ENCODE data around the gene RNF157. TPM values are rescaled to one million over a fixed set of nuclear protein-coding genes. Genes with fewer than 3 reads are reported as not detected.
"Not testable (repeated sequence)": the region's sequence is repeated elsewhere in the genome, so short reads cannot be mapped to it uniquely, and the experiment has no call there.

RNF157 gene
- total RNA-seq, 8 experiments from 2014 or later: 1.7 to 36.9 (median 25.6) TPM

DNA sequence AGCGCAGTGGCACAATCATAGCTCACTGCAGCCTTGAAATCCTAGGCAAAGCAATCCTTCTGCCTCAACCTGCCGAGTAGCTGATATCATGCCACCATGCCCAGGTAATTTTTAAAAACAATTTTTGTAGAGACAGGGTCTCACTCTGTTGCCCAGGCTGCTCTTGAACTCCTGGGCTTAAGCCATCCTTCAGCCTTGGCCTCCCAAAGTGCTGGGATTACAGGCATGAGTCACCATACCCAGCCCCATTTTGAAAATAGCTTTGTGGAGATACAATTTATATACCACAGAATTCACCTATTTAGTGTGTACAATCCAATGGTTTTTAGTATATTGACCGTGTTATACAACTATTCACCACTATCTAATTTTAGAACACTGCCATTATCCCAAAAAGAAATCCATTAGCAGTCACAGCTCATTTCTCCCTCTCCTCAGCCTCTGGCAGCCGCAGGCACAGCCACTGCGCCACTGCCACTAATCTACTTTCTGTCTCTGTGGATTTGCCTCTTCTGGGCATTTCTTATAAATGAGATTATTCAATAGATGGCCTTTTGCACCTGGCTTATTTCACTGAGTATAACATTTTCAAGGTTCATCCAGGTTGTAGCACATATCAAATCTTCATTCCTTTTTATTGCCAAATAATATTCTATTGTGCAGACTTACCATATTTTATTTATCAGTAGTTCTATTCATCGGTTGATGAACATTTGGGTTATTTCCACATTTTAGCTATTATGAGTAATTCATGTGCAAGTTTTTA is 6.5 kb downstream of the RNF157 start:
- in situ Hi-C loops (cut with MboI; ENCODE audit: low pct_unique_long_range_greater_than_20kb in 2 of 9, low sequenced_read_pairs in 9 of 9, unreplicated experiment in 9 of 9): no loop called here
- 82 to 100% (median 96%) methylated on average over 1 to 6 of the region's 6 CpGs for WGBS, 10 experiments
- Histone ChIP-seq H3K27ac (no peak overlapping the region), H3K4me3 (no peak overlapping the region), H3K4me1 (replicated peaks in 1 of 2) (peaks cover under 1 to 4% of the 10 kb centered on the region in 2 donors)
- no peak for ATAC-seq (replicated peaks in 6 of 8)

GRCh38 chr17:76232342-76232741 is 8.0 kb downstream of the RNF157 start:
- in situ Hi-C loops (cut with MboI; ENCODE audit: low pct_unique_long_range_greater_than_20kb in 2 of 9, low sequenced_read_pairs in 9 of 9, unreplicated experiment in 9 of 9): no loop called here
- Histone ChIP-seq H3K27ac (no peak overlapping the region), H3K4me1 (replicated peaks in 1 of 2) (no peaks in the 10 kb centered on the region), H3K4me3 (no peak overlapping the region)
- peak in 3 of 8 experiments; percentile 57 to 98 (median 88) for ATAC-seq (replicated peaks in 6 of 8)
- 0 to 96% (median 44%) methylated on average over 1 to 2 of the region's 2 CpGs; no CpG with 5 or more reads in 2 of the 10 experiments for WGBS, 10 experiments

DNA sequence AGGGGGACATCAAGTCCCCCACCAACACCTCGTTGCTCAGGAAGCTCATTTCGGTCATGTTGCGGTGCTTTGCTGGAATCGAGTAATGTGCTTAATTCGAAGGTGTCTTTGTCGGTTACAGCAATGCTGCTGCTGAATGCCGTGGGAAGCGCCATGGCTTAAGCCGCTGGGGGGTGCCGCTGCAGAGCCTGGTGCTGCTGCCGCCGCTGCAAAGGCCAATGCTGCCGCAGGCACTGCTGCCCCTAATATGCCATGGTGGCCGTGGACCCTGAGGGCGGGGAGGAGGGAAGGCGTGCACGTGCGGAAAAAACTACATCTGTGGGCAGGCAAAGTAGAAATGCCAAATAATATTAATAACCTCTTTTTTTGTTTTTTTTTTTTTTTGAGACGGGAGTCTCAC is 13.5 kb downstream of the RNF157 start:
- ATAC-seq (replicated peaks in 6 of 8); in situ Hi-C loops (cut with MboI; ENCODE audit: low pct_unique_long_range_greater_than_20kb in 2 of 9, low sequenced_read_pairs in 9 of 9, unreplicated experiment in 9 of 9); H3K4me1 ChIP-seq (replicated peaks in 1 of 2); H3K27ac ChIP-seq; H3K4me3 ChIP-seq: not testable (repeated sequence)
- WGBS, 10 experiments: 96 to 100% (median 98%) methylated on average over 1 to 17 of the region's 19 CpGs; no CpG with 5 or more reads in 7 of the 10 experiments

- in situ Hi-C loops (cut with MboI; ENCODE audit: low pct_unique_long_range_greater_than_20kb in 2 of 9, low sequenced_read_pairs in 9 of 9, unreplicated experiment in 9 of 9); H3K27ac ChIP-seq; H3K4me3 ChIP-seq; H3K4me1 ChIP-seq (replicated peaks in 1 of 2): not testable (repeated sequence)
- ATAC-seq (replicated peaks in 6 of 8): peak in 3 of 8 experiments; percentile 64 to 93 (median 72)
- 33 to 90% (median 63%) methylated on average over 1 to 2 of the region's 7 CpGs; no CpG with 5 or more reads in 6 of the 10 experiments for WGBS, 10 experiments
These were observed 14.8 kb downstream of the RNF157 start for GRCh38 chr17:76225373-76226086.

GRCh38 chr17:76223802-76224201 is 16.5 kb downstream of the RNF157 start:
- H3K4me1 ChIP-seq (replicated peaks in 1 of 2): no peaks in the 10 kb centered on the region
- 86 to 100% (median 100%) methylated on average over 1 of the region's 1 CpG; no CpG with 5 or more reads in 2 of the 10 experiments for WGBS, 10 experiments
- no peak overlapping the region for H3K4me3 ChIP-seq
- in situ Hi-C loops (cut with MboI; ENCODE audit: low pct_unique_long_range_greater_than_20kb in 2 of 9, low sequenced_read_pairs in 9 of 9, unreplicated experiment in 9 of 9): no loop called here
- ATAC-seq (replicated peaks in 6 of 8): peak in 1 of 8 experiments; percentile 27
- no peak overlapping the region for H3K27ac ChIP-seq

- in situ Hi-C loops (cut with MboI; ENCODE audit: low pct_unique_long_range_greater_than_20kb in 2 of 9, low sequenced_read_pairs in 9 of 9, unreplicated experiment in 9 of 9): no loop called here
- H3K4me3 ChIP-seq: no peak overlapping the region
- ATAC-seq (replicated peaks in 6 of 8): no peak
- WGBS, 10 experiments: 84 to 100% (median 94%) methylated on average over 3 to 7 of the region's 7 CpGs
- no peak overlapping the region for H3K27ac ChIP-seq
- no peaks in the 10 kb centered on the region for H3K4me1 ChIP-seq (replicated peaks in 1 of 2)
These were observed 20.5 kb downstream of the RNF157 start for GRCh38 chr17:76219670-76220383.

GRCh38 chr17:76217081-76217480 is 23.2 kb downstream of the RNF157 start:
- peaks cover 2 to 3% of the 10 kb centered on the region in 2 donors for H3K4me1 ChIP-seq (replicated peaks in 1 of 2)
- 58 to 100% (median 96%) methylated on average over 1 to 3 of the region's 3 CpGs; no CpG with 5 or more reads in 1 of the 10 experiments for WGBS, 10 experiments
- no peak overlapping the region for H3K4me3 ChIP-seq
- H3K27ac ChIP-seq: no peak overlapping the region
- ATAC-seq (replicated peaks in 6 of 8): no peak
- in situ Hi-C loops (cut with MboI; ENCODE audit: low pct_unique_long_range_greater_than_20kb in 2 of 9, low sequenced_read_pairs in 9 of 9, unreplicated experiment in 9 of 9): no loop called here

- Histone ChIP-seq H3K4me1 (replicated peaks in 1 of 2) (peaks cover 2 to 3% of the 10 kb centered on the region in 2 donors), H3K27ac (no peak overlapping the region), H3K4me3 (no peak overlapping the region)
- WGBS, 10 experiments: 33 to 100% (median 51%) methylated on average over 1 to 2 of the region's 2 CpGs; no CpG with 5 or more reads in 6 of the 10 experiments
- ATAC-seq (replicated peaks in 6 of 8): peak in 1 of 8 experiments; percentile 20
- in situ Hi-C loops (cut with MboI; ENCODE audit: low pct_unique_long_range_greater_than_20kb in 2 of 9, low sequenced_read_pairs in 9 of 9, unreplicated experiment in 9 of 9): no loop called here
These were observed 26.8 kb downstream of the RNF157 start for GRCh38 chr17:76213491-76213890.

DNA sequence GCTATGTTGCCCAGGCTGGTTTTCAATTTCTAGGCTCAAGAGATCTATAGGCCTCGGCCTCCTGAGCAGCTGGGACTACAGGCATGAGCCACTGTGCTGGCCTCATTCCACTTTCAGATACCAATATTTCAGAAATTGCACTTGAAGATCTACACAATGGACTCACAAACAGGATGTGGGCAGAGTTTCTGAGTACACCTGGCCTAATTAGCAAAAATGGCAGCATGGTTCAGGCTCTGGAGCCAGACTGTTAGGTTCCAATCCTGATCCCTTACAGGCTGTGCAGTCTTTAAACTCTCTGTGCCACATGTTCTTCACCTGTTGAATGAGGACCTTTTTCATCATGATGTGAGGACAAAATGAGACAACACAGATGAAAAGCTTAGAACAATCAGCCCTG is 32.2 kb downstream of the RNF157 start:
- Histone ChIP-seq H3K4me3 (no peak overlapping the region), H3K27ac (no peak overlapping the region), H3K4me1 (replicated peaks in 1 of 2) (no peaks in the 10 kb centered on the region)
- ATAC-seq (replicated peaks in 6 of 8): no peak
- WGBS, 10 experiments: 80 to 100% (median 87%) methylated on average over 1 of the region's 1 CpG; no CpG with 5 or more reads in 6 of the 10 experiments
- in situ Hi-C loops (cut with MboI; ENCODE audit: low pct_unique_long_range_greater_than_20kb in 2 of 9, low sequenced_read_pairs in 9 of 9, unreplicated experiment in 9 of 9): no loop called here

GRCh38 chr17:76207275-76208059 is 32.8 kb downstream of the RNF157 start:
- Histone ChIP-seq H3K4me3 (no peak overlapping the region), H3K4me1 (replicated peaks in 1 of 2) (peaks cover 0 to 2% of the 10 kb centered on the region in 2 donors), H3K27ac (no peak overlapping the region)
- 73 to 100% (median 83%) methylated on average over 2 to 6 of the region's 7 CpGs; no CpG with 5 or more reads in 2 of the 10 experiments for WGBS, 10 experiments
- in situ Hi-C loops (cut with MboI; ENCODE audit: low pct_unique_long_range_greater_than_20kb in 2 of 9, low sequenced_read_pairs in 9 of 9, unreplicated experiment in 9 of 9): no loop called here
- no peak for ATAC-seq (replicated peaks in 6 of 8)

GRCh38 chr17:76205542-76206144 is 34.6 kb downstream of the RNF157 start:
- peaks cover 0 to 12% of the 10 kb centered on the region in 2 donors for H3K4me1 ChIP-seq (replicated peaks in 1 of 2)
- H3K27ac ChIP-seq; in situ Hi-C loops (cut with MboI; ENCODE audit: low pct_unique_long_range_greater_than_20kb in 2 of 9, low sequenced_read_pairs in 9 of 9, unreplicated experiment in 9 of 9); H3K4me3 ChIP-seq; ATAC-seq (replicated peaks in 6 of 8): not testable (repeated sequence)
- 87 to 100% (median 100%) methylated on average over 2 to 5 of the region's 9 CpGs; no CpG with 5 or more reads in 1 of the 10 experiments for WGBS, 10 experiments

GRCh38 chr17:76204277-76204676 is 36.0 kb downstream of the RNF157 start:
- 22 to 70% (median 60%) methylated on average over 1 to 3 of the region's 3 CpGs; no CpG with 5 or more reads in 3 of the 10 experiments for WGBS, 10 experiments
- Histone ChIP-seq H3K4me3 (no peak overlapping the region), H3K4me1 (replicated peaks in 1 of 2) (peaks cover 0 to 12% of the 10 kb centered on the region in 2 donors), H3K27ac (no peak overlapping the region)
- in situ Hi-C loops (cut with MboI; ENCODE audit: low pct_unique_long_range_greater_than_20kb in 2 of 9, low sequenced_read_pairs in 9 of 9, unreplicated experiment in 9 of 9): no loop called here
- peak in 2 of 8 experiments; percentile 36 to 39 for ATAC-seq (replicated peaks in 6 of 8)

Data from motor neuron (in vitro differentiated cells).